ENCODE measurements around the gene DOK7.

GRCh38 chr4:3420606-3420955, 42.5 kb upstream of the DOK7 start:
- TF ChIP-seq CTCF (conservative IDR thresholded peaks at IDR 0.05), result no peak
- TF ChIP-seq EZH2 (IDR thresholded peaks at IDR 0.05; ENCODE audit: low read depth), result no peak

Measured in PC-9 (cell line).